GM21423 (cell line): ENCODE measurements around the gene ATR.
"Not testable (repeated sequence)": the region's sequence is repeated elsewhere in the genome, so short reads cannot be mapped to it uniquely, and the experiment has no call there.

Experiments used
- ATAC-seq: cut with Tn5 transposase; IDR thresholded peaks from one replicate; pipeline ENCODE4 v1.9.1; 2021; ENCODE audit warnings: mild to moderate bottlenecking, moderate library complexity; ENCODE audit not compliant: unreplicated experiment

The ATR gene

DNA sequence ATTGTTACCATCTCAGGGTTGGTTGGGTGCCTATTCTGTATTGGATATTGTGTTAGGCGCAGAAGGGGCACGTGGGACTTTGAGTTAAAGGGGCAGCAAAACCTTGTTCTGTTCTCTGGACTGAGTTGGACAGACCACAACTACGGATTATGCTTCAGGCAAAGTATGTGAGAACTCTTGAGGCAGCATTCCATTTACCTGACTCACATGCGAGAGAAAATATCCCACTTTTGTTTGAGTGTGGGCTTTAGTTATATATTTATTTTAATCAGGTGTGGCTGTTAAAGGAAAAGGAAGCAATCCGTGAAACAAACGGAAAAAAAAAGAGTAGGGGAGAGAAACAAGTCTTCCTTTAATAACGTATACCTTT, 17.0 kb upstream of the ATR start:
- ATAC-seq, result no peak

GRCh38 chr3:142595141-142595540, 16.6 kb upstream of the ATR start:
- ATAC-seq, result no peak

GRCh38 chr3:142592268-142592667, 13.7 kb upstream of the ATR start:
- ATAC-seq, result not testable (repeated sequence)

- ATAC-seq, result no peak
Observed at GRCh38 chr3:142588703-142589102, 10.2 kb upstream of the ATR start.

DNA sequence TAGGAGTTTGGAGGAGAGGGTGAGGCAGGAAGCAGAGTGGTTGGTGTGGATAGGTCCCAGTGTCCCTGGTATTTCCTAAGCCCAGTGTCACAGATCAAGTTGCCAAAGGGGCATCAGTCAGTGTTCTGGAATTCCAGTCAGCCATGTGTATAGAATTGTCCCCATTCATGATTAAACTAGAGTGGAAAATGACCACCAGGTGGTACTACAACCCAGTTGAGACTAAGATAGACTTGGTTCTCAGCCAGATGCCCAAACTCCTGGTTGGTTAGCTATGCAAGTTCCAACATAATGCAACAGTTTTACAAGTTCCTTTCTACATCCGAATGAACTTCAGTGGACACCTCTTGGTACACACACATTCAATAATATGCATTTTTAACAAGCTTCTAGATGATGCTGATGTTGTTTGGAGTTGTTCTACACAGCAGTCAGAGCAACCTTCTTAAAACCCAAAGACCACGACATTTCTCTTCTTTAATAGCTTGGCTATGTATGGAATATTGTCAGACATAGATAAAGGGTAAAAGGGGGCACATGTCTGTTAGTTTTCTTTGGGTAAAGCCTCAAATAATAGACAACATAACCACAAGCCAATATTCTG, 8.4 kb upstream of the ATR start:
- ATAC-seq, result peak; percentile 72

DNA sequence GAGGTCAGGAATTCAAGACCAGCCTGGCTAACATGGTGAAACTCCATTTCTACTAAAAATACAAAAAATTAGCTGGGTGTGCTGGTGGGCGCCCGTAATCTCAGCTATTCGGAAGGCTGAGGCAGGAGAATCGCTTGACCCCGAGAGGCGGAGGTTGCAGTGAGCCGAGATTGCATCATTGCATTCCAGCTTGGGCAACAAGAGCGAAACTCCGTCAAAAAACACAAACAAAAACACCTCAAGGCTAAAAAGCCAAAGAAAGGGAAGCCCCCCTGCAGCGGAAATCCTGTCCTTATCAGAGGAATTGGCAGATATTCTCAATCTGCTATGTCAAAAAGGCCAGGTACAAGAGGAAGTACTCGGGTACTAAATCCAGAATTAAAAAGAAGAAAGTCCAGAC, 2.5 kb upstream of the ATR start:
- not testable (repeated sequence) for ATAC-seq

DNA sequence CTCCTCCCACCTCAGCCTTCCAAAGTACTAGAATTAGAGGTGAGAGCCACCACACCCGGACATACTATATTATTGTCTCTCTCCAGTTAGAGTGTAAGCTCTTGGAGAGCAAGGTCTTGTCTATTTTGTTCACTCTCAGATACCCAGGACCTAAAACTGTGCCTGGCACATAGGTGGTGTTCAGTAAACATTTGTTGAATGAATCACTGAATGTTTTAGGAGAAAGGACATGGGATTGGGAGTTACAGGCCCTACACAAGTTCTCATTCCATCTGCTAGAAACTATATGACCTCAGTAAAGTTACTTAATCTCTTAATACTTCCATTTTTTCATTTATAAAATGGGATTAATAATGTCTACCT, 1.5 kb upstream of the ATR start:
- ATAC-seq, result no peak

- ATAC-seq, result no peak
Observed at GRCh38 chr3:142577696-142578328, 721 bp downstream of the ATR start.

DNA sequence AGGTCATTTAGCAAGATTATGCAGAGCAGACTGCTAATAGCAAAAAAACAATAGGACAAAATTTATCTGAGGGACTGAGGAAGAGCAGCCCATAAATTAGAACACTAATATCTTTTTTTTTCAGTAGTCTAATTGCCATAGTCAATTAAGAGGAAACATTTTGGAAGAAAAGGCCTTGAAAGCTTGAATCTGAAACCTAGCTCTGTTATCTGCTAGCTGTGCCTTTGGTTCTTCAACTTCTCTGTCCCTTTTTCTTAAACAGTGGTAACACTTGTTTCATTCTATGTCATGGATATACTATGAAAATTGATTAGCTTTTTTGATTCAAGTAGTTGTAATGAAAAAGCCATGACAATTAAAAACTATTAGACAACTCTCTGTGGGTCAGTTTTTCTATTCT, 1.7 kb downstream of the ATR start:
- no peak for ATAC-seq

- no peak for ATAC-seq
Observed at GRCh38 chr3:142574665-142575064, 3.9 kb downstream of the ATR start.

- not testable (repeated sequence) for ATAC-seq
Observed at GRCh38 chr3:142574223-142574622, 4.3 kb downstream of the ATR start.

DNA sequence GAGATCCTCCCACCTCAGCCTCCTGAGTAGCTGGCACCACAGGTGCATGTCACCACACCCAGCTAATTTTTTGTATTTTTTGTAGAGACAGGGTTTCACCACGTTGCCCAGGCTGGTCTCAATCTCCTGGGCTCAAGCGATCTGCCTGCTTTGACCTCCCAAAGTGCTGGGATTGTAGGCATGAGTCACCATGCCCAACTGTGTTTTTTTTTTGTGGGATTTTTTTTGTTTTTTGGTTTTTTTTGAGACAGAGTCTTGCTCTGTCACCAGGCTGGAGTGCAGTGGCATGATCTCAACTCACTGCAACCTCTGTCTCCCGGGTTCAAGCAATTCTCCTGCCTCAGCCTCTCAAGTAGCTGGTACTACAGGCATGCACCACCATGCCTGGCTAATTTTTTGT, 9.1 kb downstream of the ATR start:
- not testable (repeated sequence) for ATAC-seq

- ATAC-seq, result no peak
Observed at GRCh38 chr3:142568393-142569017, 10.0 kb downstream of the ATR start.

GRCh38 chr3:142566096-142566495, 12.4 kb downstream of the ATR start:
- no peak for ATAC-seq

- no peak for ATAC-seq
Observed at GRCh38 chr3:142563496-142563997, 15.0 kb downstream of the ATR start.

GRCh38 chr3:142560118-142560517, 18.4 kb downstream of the ATR start:
- no peak for ATAC-seq

- ATAC-seq, result no peak
Observed at GRCh38 chr3:142553741-142554140, 24.8 kb downstream of the ATR start.

GRCh38 chr3:142552579-142552978, 26.0 kb downstream of the ATR start:
- not testable (repeated sequence) for ATAC-seq

DNA sequence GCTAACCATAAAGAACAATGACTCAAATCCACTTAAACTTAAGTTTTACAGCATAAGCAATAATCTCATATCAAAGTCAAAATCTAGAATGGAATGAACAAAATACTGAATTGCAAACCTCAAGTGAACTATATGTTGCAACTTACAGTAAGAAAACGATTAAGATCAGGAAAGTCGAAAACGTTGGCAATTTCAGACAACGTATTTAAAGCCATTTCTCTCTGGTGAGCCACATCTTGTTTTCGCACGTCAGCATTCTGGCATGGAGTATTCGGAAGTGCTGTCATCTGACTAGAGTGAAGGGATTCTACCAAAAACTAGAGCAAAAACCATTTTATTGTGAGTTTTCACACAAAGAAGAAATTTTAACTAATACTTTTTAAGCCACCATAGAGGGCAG, 28.5 kb downstream of the ATR start:
- no peak for ATAC-seq

GRCh38 chr3:142543307-142543706, 35.2 kb downstream of the ATR start:
- no peak for ATAC-seq

GRCh38 chr3:142542054-142542453, 36.5 kb downstream of the ATR start:
- ATAC-seq, result no peak

DNA sequence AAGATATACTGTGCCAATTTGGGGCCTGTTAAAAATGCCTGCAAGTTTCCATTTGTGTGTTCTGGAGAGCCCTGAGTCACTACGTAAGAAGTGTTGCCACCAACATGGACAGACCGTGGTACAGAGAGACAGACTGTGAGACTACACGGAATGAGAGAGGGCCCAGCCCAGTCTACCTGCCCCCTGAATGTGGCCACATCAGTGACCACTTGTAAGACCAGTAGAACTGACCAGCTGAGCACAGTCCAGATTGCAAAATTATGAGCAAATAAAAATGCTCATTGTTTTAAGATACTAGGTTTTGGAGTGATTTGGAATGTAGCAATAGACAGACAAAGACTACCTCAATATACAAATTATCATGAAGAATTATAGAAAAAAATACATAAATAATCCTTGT, 42.0 kb downstream of the ATR start:
- ATAC-seq, result no peak
